Vagina (tissue), 2 donors: ENCODE results near the gene ABCC6.
"Not testable (repeated sequence)": the region's sequence is repeated elsewhere in the genome, so short reads cannot be mapped to it uniquely, and the experiment has no call there.

ENCODE experiments used
- POLR2A ChIP-seq, 2 donors: fragments of 450-650 bp; IDR thresholded peaks; one replicate each; pipeline ENCODE4 v1.6.1; 2017; ENCODE audit warnings: antibody characterized with exemption in 2 of 2, mild to moderate bottlenecking in 2 of 2, moderate library complexity in 2 of 2
- POLR2AphosphoS5 ChIP-seq, 2 donors: sonication (generic); formaldehyde crosslinking; IDR thresholded peaks; one replicate each; pipeline ENCODE4 v1.9.0; 2017; ENCODE audit warnings: antibody characterized with exemption in 2 of 2, mild to moderate bottlenecking in 2 of 2, low read depth in 1 of 2; ENCODE audit not compliant: insufficient read depth in 1 of 2
- TF ChIP-seq, protein P1 (sequence below), 3 experiments: fragments of 450-650 bp in 2 of 3; fragments of 200-600 bp in 1 of 3; sonication (generic) in 1 of 3; IDR thresholded peaks; one replicate each; pipeline ENCODE4 v1.5.1; 2017 to 2019; ENCODE audit warnings: antibody characterized with exemption in 3 of 3, mild to moderate bottlenecking in 2 of 3, moderate library complexity in 2 of 3

DNA sequence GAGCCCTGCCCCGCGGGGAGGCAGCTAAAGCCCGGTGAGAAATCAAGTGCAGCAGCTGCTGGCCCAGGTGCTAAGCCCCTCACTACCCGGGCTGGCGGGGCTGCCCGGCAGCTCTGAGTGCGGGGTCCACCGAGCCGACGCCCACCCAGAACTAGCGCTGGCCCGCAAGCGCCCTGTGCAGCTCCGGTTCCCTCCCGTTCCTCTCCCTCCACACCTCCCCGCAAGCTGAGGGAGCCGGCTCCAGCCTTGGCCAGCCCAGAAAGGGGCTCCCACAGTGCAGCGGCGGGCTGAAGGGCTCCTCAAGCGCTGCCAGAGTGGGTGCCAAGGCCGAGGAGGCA, 118.5 kb downstream of the ABCC6 start:
- peak in 1 of 2 donors; percentile 12 for TF ChIP-seq POLR2AphosphoS5 (IDR thresholded peaks at IDR 0.05; ENCODE audit: insufficient read depth in 1 of 2, low read depth in 1 of 2)
- TF ChIP-seq, protein P1, sequence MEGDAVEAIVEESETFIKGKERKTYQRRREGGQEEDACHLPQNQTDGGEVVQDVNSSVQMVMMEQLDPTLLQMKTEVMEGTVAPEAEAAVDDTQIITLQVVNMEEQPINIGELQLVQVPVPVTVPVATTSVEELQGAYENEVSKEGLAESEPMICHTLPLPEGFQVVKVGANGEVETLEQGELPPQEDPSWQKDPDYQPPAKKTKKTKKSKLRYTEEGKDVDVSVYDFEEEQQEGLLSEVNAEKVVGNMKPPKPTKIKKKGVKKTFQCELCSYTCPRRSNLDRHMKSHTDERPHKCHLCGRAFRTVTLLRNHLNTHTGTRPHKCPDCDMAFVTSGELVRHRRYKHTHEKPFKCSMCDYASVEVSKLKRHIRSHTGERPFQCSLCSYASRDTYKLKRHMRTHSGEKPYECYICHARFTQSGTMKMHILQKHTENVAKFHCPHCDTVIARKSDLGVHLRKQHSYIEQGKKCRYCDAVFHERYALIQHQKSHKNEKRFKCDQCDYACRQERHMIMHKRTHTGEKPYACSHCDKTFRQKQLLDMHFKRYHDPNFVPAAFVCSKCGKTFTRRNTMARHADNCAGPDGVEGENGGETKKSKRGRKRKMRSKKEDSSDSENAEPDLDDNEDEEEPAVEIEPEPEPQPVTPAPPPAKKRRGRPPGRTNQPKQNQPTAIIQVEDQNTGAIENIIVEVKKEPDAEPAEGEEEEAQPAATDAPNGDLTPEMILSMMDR (IDR thresholded peaks at IDR 0.05), result not testable (repeated sequence)
- not testable (repeated sequence) for TF ChIP-seq POLR2A (IDR thresholded peaks at IDR 0.05)
